Hematopoietic multipotent progenitor cell treated with erythropoietin and hydrocortisone succinate and interleukin-3 and kit ligand, for 8 days (in vitro differentiated cells): ENCODE results near the gene ZNF276.

ENCODE experiments used
- DNase-seq: peaks from one replicate; pipeline ENCODE4 v3.0.0-alpha.2; 2015

Gene ZNF276

DNA sequence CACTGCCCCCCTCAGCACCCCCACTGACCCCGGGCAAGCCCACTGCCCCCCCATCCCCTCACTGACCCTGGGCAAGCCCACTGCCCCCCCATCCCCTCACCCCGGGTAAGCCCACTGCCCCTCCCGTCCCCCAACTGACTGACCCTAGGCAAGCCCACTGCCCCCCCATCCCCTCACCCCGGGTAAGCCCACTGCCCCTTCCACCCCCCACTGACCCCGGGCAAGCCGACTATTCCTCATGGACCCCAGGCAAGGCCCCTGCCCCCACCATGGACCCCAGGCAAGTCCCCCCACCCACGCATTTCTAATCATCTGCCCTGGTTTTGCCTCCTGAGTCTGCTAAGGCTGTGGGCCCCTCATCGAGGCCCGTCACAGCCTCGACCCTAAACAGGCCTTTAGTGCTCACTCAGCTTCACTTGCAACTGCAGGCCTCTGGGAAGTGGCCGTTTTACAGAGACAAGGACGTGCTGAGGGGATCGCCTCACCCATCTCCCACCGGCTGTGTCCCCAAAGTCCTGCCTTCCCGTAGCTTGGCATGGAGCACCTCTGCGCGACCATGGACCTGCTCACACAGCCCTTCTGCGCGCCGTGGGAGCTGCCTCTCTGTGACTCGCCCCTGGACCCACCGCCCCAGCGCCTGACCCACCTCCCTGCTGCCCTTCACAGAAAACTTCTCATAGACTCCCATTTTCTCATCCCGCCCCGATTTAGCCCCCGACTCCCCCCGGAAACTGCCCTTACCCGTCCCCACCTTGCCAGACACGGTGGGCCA, 4.2 kb upstream of the ZNF276 start:
- DNase-seq = no peak

DNA sequence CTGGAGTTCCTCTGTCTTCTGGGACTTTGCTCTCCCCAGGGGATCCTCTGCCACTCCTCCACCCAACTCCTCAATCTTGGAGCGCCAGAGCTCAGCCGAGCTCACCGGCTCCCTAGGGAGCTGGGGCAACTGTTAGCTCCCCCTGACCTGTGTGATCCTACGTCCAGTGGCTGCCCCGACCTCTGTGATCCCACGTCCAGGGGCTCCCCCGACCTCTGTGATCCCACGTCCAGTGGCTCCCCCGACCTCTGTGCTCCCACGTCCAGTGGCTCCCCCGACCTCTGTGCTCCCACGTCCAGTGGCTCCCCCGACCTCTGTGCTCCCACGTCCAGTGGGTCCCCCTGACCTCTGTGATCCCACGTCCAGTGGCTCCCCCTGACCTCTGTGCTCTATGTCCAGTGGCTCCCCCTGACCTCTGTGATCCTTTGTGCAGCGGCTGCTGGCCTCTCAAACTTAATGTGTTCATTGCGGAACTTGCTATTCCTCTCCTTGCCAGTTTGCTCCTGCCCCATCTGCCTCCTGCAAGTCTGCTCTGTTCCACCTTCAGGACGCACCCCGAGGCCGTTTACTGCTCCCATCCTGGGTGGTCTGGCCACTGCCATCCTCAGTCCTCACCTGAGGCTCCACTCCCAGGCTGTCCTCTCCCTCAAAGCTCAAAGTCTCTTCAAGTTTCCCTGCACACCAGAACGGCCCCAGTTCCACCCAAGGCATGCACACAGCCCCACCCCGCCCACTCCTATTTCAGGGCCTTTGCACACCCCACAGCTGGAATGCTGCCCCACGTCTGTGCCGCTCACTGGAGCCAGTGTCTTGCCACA, 3.4 kb upstream of the ZNF276 start:
- peak; percentile 62 for DNase-seq

DNA sequence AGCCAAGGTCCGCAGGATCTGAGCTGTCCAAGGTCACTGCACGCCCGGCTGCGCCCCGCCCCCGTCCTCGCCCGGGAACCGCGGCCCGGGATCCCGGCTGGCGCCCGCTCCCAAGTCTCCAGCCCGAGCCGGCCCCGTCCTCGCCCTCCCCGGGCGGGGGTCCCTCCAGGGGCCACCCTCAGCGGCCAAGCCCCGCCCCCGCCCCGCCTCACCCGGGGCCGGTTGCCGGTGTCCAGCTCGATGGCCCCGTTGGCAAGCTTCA, 855 bp upstream of the ZNF276 start:
- no peak for DNase-seq

DNA sequence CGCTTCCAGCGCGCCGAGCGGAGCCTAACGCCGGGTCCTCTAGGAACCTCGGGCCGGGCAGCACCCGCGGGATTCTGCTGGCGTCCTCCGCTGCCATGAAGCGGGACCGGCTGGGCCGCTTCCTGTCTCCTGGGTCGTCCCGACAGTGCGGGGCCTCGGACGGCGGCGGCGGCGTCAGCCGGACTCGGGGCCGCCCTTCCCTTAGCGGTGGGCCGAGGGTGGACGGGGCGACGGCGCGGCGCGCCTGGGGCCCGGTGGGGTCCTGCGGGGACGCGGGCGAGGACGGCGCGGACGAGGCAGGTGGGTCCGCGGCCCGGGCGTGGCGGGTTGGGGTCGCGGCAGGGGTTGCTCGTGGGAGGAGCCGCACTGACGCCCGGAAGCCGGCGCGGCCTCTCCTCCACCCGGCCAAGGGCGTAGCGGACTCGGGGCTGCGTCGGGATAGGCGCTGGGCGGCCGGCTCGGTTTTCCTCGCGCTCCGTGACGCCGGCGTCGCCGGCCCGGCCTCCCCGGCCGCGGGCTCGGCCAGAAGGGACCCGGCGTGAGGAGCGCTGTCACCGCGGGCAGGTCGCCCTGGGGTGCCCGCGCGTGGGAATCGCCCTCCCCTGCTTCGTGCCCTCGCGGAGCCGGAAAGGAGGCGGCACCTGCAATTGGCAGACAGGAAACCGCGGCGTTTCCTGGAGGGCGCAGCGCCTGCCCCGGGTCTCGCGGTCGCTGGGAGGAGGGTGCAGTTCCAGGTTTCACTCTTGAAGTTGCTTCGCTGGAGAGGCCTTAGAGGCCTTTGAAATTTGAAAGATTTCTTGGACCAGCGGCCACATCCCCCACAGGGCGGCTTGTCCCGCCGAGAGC, 432 bp downstream of the ZNF276 start:
- peak; percentile 65 for DNase-seq

DNA sequence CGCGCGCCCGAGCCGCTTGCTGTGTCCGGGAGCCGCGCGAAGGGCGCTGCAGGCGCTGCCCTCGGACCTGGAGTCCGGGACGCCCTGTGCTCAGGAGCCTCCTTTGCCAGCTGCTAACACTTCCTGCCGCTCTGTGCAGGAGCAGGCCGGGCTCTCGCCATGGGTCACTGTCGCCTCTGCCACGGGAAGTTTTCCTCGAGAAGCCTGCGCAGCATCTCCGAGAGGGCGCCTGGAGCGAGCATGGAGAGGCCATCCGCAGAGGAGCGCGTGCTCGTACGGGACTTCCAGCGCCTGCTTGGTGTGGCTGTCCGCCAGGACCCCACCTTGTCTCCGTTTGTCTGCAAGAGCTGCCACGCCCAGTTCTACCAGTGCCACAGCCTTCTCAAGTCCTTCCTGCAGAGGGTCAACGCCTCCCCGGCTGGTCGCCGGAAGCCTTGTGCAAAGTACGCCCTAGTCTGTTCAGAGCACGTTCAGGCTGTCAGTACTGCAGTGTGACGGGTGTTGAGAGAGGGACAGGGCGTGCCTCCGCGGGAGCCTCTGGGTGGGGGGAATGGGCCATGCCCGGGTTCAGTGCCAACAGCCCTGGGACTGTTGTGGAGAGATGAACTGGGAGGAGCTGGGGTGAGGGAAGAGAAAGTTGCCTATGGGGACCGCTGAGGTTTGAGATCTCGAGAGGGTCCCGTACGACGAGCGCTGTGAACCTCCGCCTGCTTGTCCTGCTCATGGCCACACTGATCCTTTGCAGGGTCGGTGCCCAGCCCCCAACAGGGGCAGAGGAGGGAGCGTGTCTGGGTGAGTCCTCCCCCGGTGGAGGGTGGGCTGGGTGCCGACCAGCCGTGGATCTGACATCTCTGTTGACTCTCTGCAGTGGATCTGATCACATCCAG, 1.3 kb downstream of the ZNF276 start:
- peak; percentile 98 for DNase-seq

DNA sequence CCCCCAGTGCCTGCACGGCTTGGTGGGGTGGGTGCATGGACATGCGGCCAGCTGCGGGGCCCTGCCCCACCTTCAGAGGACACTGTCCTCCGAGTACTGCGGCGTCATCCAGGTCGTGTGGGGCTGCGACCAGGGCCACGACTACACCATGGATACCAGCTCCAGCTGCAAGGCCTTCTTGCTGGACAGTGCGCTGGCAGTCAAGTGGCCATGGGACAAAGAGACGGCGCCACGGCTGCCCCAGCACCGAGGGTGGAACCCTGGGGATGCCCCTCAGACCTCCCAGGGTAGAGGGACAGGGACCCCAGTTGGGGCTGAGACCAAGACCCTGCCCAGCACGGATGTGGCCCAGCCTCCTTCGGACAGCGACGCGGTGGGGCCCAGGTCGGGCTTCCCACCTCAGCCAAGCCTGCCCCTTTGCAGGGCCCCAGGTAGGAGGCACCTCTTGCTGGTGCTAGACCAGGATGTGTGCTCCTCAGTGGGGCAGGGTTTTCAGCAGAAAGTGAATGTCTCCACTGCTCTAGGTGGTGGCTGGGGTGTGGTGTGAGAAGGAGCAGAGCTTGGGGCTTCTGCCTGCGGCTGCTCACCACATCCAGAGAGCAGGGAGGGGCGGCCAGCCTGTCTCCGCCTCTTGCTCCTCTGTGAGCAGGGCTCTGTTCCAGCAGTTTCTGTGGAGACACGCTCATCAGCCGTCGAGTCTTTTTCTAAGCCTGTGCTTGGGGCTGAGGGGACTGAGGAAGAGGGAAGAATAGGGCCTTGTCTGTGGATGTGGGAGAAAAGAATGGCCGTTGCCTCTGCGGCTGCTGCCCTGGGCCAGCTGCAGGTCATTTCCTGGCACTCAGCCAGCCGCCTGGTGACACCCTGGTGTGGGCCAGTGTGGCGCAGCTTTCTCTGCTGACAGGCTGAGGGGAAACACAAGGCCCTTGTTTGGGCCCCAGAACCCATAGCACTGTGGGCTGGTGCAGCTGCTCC, 2.2 kb downstream of the ZNF276 start:
- peak; percentile 70 for DNase-seq

DNA sequence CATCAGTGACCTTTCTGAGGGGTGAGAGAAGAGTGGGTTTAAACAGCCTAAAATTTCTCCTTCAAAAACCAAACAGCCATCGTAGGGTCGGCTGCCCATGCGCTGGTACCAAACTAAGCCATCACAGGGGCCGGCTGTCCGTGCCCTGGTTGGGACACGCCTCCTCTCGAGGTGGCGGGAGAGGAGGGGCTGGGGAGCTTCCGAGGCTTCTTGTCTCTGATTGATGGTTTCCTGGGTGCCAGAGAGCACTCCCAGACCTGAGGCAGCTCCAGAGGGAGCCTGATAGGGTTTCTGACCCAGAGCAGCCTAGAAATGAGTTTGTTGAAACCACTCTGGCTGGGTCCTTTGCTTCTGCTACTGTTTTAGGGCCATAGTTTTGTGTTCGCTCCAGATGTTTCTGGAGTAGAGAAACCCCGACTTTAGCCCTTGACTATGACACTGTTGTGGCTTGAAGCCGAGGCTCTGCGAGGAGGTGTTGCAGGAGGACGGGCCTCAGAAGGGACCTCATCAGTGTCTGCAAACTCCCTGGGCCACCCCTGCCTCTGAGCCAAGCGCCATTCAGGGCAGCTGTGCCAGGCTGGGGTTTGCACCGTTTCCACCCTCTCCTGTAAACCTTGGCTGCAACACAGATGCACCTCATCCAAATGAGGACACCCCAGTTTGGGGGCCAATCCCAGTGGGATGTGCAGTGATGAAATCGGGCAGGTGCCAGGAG, 6.2 kb downstream of the ZNF276 start:
- DNase-seq = no peak

DNA sequence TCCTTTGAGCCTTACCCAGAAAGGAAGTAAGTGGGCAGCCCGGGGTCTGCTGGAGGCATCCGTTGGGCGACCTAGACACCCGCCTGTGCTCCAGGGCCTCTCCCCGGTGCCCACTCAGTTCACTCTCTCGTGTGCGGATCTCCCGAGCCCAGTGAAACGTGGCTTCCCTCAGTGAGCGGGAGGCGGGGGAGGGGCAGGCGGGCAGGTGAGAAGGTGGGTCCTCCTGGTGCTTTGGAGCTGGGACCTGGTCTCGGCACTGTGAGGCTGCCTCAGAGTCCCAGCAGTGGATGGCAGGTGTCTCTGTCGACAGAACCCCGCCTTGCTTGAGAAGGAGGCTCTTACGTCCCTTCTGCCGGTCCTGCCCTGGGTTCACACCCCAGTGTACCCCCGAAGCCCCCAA, 8.0 kb downstream of the ZNF276 start:
- DNase-seq = no peak

DNA sequence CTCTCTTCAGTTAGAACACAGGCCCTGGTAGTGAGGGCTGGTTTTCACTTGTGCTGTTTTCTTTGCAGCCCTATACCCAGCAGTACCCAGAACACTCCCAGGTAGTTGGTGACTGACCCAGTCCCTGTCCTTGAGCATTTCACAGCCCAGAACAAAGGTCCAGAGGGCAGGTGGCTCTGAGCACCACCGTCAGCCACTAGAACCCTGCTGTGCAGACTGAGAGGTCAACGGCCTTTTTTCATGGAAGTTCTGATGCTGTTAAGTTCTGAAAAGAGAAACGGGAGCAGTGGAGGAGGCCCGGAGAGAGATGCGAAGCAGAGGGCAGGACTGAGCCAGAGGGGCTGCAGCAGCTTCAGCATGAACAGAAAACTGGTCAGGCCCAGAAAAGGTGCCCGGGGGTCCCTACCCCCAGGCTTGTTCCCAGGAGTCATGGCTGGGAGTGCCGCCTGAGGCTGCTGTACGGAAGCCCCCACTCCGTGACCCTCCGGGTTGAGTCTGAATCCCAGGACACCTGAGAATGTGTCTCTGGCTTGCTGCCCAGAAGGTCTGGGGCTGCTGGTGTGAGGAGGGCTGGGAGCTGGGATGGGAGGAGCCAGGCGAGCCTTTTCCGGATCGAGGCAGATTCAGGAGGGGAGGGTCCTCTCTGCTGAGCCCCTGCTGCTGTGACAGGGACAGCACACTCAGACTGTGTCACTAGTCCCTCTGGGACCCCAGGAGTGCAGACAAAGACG, 8.7 kb downstream of the ZNF276 start:
- no peak for DNase-seq

DNA sequence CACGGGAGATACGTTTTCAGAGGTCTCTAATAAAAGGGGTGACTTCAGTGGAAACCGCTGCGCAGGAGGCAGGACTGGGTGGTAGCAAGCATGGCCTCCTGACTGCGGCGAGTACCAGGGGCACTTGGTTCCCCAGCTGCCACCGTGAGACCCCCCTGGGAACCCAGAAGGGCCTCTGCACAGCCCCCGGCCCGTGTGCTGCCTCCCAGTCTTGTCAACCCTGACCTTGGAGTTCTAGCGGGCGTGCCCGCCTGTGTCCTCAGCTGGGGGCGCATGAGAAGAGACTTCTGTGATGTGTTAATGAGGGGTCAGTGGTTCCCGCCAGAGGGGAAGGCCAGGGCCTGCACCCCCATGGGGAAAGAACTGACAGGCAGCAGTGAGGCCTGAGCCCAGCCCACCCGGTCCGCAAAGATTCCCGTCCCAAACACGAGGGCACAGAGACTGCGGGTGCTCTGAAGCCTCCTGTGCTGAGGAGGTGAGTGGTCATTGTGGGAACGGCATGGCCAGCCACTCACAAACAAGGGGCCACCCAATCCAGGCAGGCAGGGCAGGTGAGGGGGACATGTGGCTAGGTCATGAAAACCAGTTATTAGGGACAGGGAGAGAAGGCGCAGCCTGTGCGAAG, 9.4 kb downstream of the ZNF276 start:
- no peak for DNase-seq

DNA sequence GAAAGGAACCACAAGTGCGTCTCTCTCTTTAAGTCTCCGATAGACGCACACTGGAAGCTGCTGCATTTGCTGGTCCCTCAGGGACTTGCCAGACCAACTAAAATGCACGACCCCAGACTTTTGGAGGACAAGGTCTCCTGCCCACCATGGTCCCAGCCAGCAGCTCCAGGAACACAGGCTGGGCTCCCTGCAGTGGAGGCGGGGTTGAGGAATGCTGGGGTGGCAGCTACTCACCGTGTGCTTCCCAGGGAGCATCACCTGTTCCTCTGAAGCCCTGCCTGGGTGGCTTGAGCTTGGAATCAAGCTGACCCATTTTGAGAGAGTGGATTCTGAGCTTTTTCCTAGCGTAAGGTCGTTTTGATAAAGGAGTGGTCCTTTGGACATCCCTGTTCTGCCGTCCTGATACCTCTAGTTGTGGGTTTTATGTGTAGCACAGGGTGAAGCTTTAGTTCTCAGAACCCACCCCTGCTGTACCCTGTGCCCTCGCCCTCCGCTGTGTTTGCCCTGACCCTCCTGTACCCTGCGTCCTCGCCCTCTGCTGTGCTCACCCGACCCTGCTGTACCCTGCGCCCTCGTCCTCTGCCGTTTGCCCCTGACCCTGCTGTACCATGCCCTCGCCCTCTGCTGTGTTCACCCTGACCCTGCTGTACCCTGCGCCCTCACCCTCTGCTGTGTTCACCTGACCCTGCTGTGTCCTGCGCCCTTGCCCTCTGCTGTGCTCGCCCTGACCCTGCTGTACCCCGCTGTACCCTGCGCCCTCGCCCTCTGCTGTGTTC, 11.0 kb downstream of the ZNF276 start:
- no peak for DNase-seq

DNA sequence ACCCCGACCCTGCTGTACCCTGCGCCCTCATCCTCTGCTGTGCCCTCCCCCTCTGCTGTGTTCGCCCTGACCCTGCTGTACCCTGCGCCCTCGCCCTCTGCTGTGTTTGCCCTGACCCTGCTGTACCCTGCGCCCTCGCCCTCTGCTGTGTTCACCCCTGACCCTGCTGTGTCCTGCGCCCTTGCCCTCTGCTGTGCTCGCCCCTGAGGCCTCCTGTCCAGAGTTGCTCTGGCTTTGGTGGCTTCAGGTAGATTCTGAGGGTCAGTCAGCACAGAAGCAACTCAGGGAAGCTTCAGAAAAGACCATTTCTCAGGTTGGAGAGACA, 11.5 kb downstream of the ZNF276 start:
- no peak for DNase-seq

DNA sequence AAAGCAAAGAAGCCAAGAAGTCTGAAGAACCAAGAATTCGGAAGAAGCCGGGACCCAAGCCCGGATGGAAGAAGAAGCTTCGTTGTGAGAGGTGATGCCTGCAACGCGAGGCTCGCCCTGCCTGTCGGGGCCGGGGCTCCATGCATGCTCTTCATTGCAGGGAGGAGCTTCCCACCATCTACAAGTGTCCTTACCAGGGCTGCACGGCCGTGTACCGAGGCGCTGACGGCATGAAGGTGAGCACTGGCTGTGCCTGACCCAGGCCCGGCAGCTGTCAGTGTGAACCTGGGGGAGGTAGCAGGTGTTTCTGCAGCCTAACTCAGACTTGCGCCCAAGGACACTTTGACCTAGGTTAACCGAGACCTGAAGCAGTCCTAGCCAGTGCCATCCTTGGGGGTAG, 12.0 kb downstream of the ZNF276 start:
- DNase-seq = no peak

DNA sequence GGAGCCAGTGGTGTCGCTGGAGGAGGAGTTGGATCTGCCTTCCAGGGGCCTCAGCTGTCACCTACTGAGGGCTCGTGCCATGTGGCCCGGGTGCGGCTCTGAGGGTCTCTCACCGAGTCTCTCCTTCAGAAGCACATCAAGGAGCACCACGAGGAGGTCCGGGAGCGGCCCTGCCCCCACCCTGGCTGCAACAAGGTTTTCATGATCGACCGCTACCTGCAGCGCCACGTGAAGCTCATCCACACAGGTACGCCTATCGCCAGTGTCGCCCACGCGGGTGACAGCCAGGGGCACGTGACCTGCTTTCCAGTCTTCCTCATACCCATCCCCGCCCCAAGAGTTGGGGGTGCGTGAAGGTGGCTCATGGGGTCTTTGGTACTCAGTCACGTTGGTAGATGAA, 12.5 kb downstream of the ZNF276 start:
- no peak for DNase-seq

DNA sequence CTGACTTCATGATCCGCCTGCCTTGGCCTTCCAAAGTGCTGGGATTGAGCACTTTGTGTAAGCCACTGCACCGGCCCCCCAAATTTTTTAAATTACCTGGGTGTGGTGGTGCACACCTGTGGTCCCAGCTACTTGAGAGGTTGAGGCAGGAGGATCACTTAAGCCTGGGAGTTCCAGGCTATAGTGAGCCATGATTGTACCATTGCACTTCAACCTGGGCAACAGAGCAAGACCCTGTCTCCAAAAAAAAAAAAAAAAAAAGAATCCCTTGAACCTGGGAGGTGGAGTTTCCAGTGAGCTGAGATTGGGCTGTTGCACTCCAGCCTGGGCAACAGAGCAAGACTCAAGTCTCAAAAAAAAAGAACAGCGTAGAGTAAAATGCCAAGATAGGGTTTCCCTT, 15.2 kb downstream of the ZNF276 start:
- no peak for DNase-seq

DNA sequence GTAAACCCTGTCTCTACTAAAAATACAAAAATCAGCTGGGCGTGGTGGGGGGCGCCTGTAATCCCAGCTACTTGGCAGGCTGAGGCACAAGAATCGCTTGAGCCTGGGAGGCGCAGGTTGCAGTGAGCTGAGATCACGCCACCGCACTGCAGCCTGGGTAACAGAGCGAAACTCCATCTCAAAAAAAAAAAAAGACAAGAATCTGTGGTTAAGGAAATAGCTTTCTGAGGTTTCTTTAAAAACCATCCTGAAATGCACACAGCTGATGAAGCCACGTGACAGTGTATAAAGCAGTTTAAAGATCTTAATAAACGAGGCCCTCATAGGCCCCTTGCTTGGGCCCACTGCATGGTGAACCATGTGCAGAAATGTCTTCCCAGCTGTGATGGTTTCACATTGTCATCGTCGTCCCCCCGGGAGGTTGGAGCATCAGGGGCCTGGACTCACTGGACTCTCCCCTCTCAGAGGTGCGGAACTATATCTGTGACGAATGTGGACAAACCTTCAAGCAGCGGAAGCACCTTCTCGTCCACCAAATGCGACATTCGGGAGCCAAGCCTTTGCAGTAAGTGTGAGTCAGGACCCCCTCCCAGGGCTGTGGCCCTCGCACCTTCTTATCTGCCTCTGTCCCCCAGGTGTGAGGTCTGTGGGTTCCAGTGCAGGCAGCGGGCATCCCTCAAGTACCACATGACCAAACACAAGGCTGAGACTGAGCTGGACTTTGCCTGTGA, 16.2 kb downstream of the ZNF276 start:
- DNase-seq = no peak

DNA sequence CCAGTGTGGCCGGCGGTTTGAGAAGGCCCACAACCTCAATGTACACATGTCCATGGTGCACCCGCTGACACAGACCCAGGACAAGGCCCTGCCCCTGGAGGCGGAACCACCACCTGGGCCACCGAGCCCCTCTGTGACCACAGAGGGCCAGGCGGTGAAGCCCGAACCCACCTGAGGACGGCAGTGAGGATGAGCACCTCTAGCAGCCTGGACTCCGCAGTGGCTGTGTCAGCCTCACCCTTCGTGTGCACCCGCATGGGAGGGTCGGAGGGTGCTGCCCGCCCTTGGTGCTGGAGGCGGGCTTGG, 16.7 kb downstream of the ZNF276 start:
- DNase-seq = no peak

DNA sequence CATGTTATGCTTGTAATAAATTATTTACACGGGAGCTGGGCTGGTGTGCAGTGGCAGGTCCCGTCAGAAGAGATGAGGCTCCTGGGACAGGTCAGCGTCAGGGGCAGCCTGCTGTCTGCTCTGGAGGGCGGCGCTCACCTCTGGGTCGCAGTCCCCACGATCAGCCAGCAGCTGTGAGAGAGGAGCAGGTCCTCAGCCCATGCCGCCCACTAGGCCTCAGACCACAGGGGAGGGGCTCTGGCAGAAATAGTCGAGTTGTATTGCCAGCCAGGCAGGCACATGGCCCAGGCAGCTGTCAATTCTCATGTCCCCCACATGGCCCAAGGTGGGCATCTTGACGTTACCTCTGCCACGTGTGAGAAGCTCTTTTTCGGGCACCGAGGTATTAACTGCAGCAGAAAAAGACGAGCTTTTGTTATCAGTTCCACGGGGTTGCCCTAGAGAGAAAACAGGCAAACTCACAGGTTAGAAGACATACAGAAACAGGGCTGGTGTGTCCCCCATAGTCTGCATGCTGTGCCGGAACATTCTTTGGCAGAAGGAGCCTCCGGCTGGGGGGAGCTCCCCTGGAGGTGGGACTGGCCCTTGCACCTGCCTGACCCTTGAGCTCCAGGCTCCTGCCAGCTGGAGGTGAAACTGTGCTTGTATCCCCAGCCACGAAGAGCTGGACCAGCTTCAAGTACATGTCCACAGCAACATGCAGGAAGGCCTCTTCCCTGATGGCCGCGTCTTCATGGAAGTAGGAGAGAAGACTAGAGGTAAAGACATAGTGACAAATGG, 17.4 kb downstream of the ZNF276 start:
- no peak for DNase-seq
